GM12892 (cell line): ENCODE measurements around the gene JPH3.
A peak's percentile ranks its signal among the peaks of the same experiment; 100 is the strongest.

Source experiments
- DNase-seq: peaks from one replicate; pipeline ENCODE4 v3.0.0; 2011; ENCODE audit not compliant: insufficient read length
- FAIRE-seq: peaks from 2 replicates; lab custom pipeline; 2011; peaks lifted over from hg19 to GRCh38; lab: Jason Lieb, UNC
- POLR2A ChIP-seq: IDR thresholded peaks from 2 replicates; pipeline ENCODE4 v1.6.1; 2011; ENCODE audit warnings: low read depth, low read length, control low read depth
- POLR2AphosphoS5 ChIP-seq: IDR thresholded peaks from 2 replicates; pipeline ENCODE4 v1.6.1; 2011; ENCODE audit warnings: low read depth, low read length, control low read depth
- TAF1 ChIP-seq: IDR thresholded peaks from 2 replicates; pipeline ENCODE4 v1.6.1; 2011; ENCODE audit warnings: low read depth, mild to moderate bottlenecking, control low read depth, low read length, borderline replicate concordance

JPH3 gene

GRCh38 chr16:87701078-87701460, 98.8 kb downstream of the JPH3 start:
- FAIRE-seq = no peak

DNA sequence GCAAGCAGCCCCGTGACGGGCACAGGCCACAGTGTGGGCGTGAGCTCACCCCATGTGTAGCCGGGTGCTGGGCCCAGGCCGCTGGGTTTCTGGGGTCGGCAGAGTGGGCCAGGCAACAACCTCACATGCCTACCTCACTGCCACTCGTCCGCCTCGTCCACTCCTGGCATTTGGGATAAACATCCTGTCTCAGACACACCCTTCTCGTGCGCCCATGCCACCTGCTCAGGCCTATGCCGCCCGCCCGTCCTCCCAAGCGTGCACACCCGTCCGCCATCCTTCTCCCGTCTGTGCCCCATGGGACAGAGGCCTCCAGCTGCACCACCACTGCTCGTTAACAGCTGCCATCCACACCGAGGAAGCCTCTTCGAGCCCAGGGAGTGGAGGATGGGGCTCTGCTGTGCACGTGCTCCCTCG, 99.2 kb downstream of the JPH3 start:
- DNase-seq (no peak), FAIRE-seq (no peak)
- no peak for TF ChIP-seq POLR2AphosphoS5
- no peak for TF ChIP-seq POLR2A
- TF ChIP-seq TAF1 = no peak

More at GRCh38 chr16:87701078-87701460, 98.8 kb downstream of the JPH3 start:
- TF ChIP-seq POLR2AphosphoS5 (no peak), POLR2A (no peak), TAF1 (no peak)
- DNase-seq = no peak

DNA sequence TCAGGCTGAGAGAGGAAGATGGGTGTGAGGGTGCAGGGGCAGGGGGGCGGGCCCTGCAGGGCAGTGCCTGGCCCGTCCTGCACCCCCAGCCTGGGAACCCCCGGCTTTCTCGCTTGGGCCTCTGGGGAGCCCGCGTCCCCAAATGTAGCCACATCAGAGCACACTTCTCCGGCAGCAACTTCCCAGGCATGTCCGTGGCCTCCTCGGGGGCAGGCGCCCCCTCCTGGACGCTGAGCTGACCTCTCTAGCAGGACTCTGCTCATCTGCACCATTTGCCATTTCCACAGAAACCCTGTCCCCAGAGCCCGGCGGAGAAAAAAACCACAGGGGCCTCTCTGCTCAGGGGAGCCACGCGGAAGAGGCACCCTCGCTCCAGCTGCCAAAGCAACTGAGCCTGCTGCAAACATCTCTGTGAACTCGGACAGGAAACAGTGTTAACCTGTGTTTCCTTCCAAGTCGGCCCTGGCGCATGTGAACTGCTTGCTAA, 100.1 kb downstream of the JPH3 start:
- no peak for TF ChIP-seq POLR2AphosphoS5
- TF ChIP-seq TAF1 = no peak
- no peak for TF ChIP-seq POLR2A
- peak; percentile 84 for FAIRE-seq
- peak; percentile 78 for DNase-seq

- DNase-seq (no peak), FAIRE-seq (no peak)
- TF ChIP-seq TAF1 (no peak), POLR2AphosphoS5 (no peak), POLR2A (no peak)
Measured at GRCh38 chr16:87703071-87703470, 100.8 kb downstream of the JPH3 start.

- DNase-seq (no peak), FAIRE-seq (no peak)
- TF ChIP-seq TAF1 (no peak), POLR2A (no peak), POLR2AphosphoS5 (no peak)
Measured at GRCh38 chr16:87703835-87704375, 101.6 kb downstream of the JPH3 start.

DNA sequence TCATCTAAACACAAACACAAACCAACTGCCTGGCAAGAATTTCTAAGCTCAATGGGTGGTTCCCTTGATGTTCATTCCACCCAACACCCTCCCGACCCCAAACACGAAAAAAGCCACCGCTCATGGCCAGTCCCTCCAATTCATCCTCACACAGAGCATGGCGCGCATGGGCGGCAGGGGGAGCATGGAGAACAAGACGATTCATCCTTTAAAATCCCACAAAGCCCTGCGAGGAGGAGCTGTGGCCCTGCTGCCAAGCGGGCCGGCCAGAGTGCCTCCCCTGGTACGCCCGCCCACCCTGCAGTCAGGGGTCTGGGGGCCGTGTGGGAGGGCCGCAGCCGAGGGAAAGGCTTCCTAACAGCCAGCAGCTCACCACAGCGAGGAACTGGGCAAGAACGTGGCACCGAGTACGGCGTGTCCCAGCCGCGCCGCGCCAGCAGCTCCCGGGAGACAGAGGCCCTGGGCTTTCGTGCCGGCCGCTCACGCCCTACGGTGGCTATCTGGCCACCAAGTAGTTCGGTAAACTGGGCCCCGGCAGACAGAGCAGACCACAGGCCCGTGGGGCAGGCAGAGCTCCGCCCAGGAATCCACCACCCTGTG, 102.5 kb downstream of the JPH3 start:
- DNase-seq (no peak), FAIRE-seq (no peak)
- TF ChIP-seq TAF1 = no peak
- TF ChIP-seq POLR2AphosphoS5 = no peak
- no peak for TF ChIP-seq POLR2A

DNA sequence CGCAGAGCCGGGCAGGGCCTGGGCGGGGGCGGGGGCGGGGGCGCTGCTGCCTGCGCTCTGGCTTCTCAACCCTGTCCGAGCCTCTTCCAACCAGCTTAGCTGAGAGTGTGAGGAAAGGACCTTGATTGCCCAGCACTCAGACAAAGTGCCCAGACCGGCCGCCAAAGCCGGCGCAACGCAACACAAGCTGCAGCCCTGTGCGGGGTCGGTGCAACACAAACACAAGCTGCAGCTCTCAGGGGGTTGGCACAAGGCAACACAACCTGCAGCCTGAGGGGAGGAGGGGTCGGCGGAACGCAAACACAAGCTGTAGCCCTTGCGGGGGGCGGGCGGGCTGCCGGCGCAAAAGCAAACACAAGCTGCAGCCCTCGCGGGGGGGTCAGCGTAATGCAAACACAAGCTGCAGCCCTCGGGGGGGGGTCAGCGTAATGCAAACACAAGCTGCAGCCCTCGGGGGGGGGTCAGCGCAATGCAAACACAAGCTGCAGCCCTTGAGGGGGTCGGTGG, 103.5 kb downstream of the JPH3 start:
- TF ChIP-seq POLR2AphosphoS5 = no peak
- TF ChIP-seq POLR2A = no peak
- no peak for TF ChIP-seq TAF1
- DNase-seq = no peak
- no peak for FAIRE-seq

DNA sequence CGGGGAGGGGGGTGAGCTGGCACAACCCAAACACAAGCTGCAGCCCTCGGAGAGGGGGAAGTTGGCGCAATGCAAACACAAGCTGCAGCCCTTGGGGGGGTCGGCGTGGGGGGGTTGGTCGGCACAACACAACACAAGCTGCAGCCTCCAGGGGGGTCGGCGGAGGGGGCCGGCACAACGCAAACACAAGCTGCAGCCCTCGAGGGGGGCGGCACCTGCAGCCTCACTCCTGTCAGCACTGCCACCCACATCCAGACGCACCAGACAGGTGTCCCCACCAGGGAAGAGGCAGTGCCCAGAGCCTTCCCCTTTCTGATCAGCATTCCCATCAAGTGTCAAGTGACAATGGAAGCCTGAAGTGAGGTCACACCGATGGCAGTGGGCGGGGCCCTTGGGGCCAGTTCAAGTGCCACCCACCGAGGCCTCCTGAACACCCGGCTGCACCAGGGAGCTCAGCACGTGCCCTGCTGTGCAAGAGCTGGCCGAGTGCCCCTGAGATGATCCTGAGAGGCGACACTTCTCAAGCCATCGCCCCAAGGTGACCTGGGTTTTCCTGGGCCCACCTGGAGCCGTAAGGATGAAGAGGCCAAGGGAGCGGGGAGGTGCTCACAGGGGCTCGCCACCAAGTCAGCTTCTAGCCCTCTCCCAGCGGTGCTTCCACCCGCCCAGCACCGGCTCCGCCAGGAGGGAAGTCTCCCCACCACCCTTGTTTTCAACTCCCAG, 104.1 kb downstream of the JPH3 start:
- no peak for DNase-seq
- TF ChIP-seq TAF1 = no peak
- no peak for TF ChIP-seq POLR2AphosphoS5
- TF ChIP-seq POLR2A = no peak
- FAIRE-seq = no peak

DNA sequence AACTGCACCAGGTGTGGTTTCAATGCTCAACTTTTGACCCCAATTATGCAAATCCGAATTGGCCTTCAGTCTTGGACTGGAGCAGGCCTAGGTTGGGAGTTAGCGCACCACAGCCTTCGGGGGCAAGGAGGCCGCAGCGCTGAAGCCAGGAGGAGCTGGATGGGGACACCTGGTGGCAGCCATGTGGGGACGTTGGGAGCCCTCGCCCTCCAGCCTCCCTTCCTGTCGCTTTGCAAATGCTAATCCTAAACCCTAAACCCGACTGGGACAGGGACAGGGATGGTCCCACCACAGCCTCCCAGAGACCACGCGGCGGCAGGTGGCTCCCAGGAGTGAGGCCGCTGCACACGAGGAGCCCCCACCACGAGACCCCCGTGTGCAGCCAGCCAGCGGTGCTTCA, 104.8 kb downstream of the JPH3 start:
- FAIRE-seq (no peak), DNase-seq (no peak)
- TF ChIP-seq TAF1 = no peak
- no peak for TF ChIP-seq POLR2A
- no peak for TF ChIP-seq POLR2AphosphoS5

DNA sequence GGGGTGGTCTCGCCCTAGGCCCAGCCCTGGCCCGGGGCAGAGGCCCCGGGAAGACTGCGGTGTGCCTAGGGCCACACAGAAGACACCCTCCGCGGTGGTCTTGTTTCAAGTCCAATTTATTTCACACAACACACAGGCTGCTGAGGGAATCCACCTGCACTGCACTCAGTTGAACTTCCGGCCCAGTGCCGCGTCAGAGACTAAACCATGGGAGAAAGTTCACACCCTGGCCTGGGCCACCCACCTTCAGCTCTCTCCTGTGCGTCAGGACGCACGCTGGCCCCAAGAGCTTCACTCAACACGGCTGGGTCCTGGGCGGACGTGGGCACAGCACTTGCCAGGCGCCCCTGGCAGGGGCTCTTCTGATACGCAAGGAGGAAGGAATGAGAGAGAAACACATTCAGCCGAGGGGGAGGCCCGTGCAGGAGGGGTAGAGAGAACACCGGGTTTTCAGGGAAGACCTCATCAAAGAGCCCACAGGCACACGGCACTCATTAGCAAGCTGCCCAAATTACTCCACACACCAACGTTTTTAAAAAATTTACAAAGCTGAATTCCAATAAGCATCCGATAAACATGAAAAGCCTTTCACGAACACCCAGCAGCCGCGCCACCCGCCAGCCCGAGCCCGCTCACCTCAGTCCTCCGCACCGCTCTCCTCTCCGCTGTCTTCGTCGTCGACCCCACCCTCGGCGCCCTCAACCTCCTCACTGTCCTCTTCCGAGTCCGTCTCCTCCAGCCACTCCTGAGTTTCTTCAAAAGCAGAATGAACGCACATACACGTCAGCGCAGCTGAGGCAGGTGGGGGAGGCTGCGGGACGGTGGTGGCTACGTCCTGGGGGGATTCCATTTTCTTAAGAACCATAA, 105.6 kb downstream of the JPH3 start:
- no peak for TF ChIP-seq POLR2AphosphoS5
- no peak for TF ChIP-seq POLR2A
- TF ChIP-seq TAF1 = no peak
- FAIRE-seq (no peak), DNase-seq (no peak)
